GM10248 (cell line): ENCODE data around the gene EFS.

Experiments used
- CTCF ChIA-PET: fragments of 300-600 bp; sonication (Branson Sonifier 250); formaldehyde crosslinking; extraction: SDS; loops from one replicate; lab custom pipeline; 2021; ENCODE audit warnings: antibody characterized with exemption; lab: Yijun Ruan, JAX
- POLR2A ChIA-PET: fragments of 350-650 bp; sonication (Branson Sonifier 250); formaldehyde crosslinking; extraction: SDS; loops from one replicate; lab custom pipeline; 2020; ENCODE audit warnings: antibody characterized with exemption; lab: Yijun Ruan, JAX
- DNase-seq: peaks from one replicate; pipeline ENCODE4 v3.0.0; 2012; ENCODE audit errors: extremely low spot score
- TF ChIP-seq, protein P1 (sequence below): IDR thresholded peaks from 2 replicates; pipeline ENCODE4 v1.5.1; 2012; ENCODE audit warnings: mild to moderate bottlenecking, low read depth; ENCODE audit errors: extremely low read depth, missing control alignments, control extremely low read depth

EFS gene

DNA sequence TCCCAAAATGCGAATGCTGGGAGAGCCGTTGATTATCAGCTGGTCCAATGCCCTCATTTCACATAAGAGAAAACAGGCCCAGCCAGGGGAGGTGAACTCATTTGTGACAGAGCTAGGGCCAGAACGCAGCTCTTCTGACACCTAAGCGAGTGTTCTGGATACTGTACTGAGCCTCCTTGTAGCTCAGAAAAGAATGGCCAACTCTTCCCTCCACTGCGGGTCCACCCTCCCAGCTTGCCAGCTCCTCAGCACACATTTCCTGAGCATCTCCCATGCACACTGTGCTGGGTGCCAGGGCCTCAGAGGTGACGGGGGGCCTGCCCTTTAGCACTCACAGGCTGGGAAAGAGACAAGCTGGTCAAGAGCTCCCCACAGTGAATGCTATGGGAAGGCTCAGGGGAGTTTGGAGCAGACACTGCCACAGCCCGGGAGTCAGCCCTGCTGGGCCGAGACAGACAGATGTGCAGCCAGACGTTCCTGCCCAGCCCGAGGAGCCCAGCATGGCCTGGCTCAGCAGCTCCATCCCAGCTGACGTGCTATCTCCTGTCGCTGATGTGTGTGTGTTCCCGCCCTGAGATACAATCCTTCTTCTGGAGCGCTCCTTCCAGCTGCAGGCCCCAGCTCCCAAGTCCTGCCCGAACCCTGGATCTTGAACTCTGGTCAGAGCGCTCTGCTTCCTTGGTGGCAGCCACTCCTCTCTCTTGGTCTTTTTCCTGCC is 15.4 kb upstream of the EFS start:
- ChIA-PET POLR2A (no interaction called here), CTCF (interaction anchor here (0.6 to 5.5 kb wide), 51 partner anchors 8 to 374 kb away, joined by 3 to 54 read pairs (median 5); partner anchors contain the start of genes DHRS2, IL25, PABPN1 and PPP1R3E)
- DNase-seq = no peak
- TF ChIP-seq, protein P1, sequence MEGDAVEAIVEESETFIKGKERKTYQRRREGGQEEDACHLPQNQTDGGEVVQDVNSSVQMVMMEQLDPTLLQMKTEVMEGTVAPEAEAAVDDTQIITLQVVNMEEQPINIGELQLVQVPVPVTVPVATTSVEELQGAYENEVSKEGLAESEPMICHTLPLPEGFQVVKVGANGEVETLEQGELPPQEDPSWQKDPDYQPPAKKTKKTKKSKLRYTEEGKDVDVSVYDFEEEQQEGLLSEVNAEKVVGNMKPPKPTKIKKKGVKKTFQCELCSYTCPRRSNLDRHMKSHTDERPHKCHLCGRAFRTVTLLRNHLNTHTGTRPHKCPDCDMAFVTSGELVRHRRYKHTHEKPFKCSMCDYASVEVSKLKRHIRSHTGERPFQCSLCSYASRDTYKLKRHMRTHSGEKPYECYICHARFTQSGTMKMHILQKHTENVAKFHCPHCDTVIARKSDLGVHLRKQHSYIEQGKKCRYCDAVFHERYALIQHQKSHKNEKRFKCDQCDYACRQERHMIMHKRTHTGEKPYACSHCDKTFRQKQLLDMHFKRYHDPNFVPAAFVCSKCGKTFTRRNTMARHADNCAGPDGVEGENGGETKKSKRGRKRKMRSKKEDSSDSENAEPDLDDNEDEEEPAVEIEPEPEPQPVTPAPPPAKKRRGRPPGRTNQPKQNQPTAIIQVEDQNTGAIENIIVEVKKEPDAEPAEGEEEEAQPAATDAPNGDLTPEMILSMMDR = no peak

DNA sequence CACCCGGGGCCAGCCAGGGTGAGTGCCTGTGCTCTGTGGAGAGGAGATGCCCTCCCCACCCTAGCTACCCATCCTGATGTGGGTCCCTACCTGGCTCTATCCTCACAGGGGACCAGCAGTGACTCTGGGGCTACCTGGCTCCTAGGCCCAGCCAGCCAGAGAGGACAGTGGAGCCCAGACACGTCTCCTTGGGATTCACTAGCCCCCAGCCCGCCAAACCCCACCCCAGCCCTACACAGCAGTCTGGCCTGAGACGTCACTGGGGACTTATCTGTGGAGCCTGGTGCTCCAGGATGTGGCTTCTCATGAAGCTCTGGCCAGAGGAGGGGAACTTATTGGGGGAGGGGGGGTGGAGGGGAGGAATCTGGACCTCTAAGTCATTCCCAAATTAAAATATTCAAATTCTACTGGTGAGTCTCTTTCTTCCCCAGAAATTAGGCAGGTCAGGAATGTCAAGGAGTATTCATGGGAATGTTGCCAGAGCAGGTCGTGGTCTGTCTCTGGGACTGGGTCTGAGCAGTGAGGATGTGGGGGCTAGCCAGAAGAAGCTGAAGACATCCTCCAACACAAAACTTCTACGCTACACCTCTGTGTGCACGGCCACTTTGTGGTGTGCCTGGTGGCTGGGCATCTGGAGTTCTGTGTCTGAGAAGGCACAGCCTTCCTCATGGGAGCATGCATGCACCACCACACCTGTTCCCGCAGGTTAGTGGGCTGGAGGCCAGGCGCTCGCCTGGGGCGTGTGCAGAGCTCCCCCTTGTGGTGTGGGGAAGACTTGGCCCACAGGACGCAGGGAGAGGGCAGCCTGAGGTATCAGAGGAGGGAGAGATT is 14.6 kb upstream of the EFS start:
- ChIA-PET POLR2A (no interaction called here), CTCF (interaction anchor here (0.6 to 5.5 kb wide), 52 partner anchors 9 to 373 kb away, joined by 3 to 54 read pairs (median 5); partner anchors contain the start of genes CEBPE, DHRS2, IL25 and PABPN1)
- peak; percentile 86 for DNase-seq
- TF ChIP-seq, protein P1 = peak; percentile 92

DNA sequence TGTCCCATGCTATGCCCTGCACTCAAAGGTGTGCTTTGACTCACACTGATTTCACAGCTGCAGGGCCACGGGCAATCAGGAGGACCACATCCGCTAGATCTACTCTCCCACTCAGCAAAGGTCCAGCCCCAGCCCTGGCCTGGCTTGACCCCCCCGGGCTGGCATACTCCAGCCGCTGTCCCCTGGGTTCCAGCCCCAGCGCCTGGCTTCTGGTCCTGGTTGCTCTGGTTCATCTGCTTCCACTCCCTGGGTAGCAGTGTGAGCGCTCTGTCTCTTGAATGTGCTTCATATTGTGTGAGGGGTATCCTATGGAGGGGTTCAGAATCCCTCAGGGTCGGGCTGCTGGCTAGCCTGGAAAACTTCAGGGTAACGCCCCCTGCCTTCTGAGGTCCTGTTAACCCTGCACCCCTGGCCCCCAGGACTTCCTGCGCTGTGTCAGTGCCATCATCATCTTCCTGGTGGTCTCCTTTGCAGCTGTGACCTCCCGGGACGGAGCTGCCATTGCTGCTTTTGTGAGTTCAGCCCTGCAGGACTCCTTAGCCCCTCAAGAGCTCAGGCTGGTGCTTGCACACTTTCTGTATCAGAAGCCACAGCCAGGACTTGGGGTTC is 13.7 kb upstream of the EFS start:
- DNase-seq = no peak
- ChIA-PET POLR2A (no interaction called here), CTCF (interaction anchor here (0.6 to 5.5 kb wide), 18 partner anchors 9 to 372 kb away, joined by 3 to 54 read pairs (median 14); partner anchors contain the start of genes CEBPE, IL25, PABPN1 and SLC22A17)
- TF ChIP-seq, protein P1 = no peak

DNA sequence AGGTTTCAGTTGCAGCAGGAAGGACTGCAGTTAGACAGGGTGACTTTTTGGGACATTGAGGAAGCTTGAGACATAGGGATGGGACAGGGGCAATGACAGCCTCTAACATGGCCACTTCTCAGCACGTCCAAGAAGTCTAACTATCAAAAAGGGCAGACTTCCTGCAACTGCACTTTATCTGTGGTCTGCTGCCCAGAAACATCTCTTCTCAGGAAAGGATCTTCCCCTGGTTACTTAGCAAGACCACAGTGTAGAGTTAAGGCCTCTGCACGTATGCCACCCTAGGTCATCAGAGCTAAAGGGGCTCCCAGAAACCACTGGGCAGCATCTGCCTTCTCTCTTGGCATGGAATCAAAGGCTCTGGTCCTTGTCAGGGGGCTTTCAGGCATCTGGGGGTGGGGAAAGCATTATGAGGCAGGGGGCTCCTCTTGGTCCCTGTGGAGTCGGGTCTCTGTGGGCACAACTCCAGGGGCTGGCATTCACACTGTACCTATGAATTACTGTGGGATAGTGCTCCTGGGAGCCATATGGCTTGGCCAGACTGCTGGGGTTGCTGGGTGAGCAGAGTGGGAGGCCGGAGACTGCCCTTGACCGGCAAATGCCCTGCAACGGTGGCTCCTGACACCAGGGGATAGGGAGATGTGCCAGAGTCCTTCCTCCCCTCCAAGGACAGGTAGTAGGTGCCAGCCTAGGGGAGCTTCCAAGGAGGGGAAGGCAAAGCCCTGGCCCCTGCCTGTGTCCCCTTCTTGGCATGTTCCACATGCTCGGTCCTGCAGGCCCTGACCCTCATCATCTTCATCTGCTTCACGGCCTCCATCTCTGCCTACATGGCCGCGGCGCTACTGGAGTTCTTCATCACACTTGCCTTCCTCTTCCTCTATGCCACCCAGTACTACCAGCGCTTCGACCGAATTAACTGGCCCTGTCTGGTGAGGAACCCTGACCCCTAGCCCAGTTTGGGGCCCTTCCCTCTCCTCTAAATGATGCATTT is 12.9 kb upstream of the EFS start:
- ChIA-PET POLR2A (no interaction called here), CTCF (interaction anchor here (1.3 to 5.5 kb wide), 10 partner anchors 8 to 259 kb away, joined by 3 to 54 read pairs (median 16); partner anchors contain the start of genes CEBPE, IL25 and PABPN1)
- no peak for DNase-seq
- TF ChIP-seq, protein P1 = no peak

DNA sequence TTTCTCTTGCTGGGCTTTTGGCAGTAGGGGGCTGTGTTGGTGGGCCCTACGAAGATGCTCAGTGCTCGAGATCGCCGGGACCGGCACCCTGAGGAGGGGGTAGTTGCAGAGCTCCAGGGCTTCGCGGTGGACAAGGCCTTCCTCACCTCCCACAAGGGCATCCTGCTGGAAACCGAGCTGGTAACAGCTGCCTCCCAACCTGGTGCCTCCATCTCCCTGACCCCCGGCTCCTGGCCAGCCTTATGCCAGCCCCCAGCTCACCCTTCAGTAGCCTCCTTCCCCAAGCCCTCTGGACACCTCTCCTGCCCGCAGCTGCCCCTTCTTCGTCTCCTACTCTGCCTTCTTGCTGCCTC is 12.2 kb upstream of the EFS start:
- TF ChIP-seq, protein P1 = no peak
- ChIA-PET CTCF (interaction anchor here (1.1 to 5.5 kb wide), 5 partner anchors 11 to 256 kb away, joined by 3 to 54 read pairs (median 11); no protein-coding TSS in a partner anchor), POLR2A (no interaction called here)
- DNase-seq = no peak
